SK-N-SH (cell line): ENCODE data around the gene MAP2K3. TPM values are rescaled to one million over a fixed set of nuclear protein-coding genes. Genes with fewer than 3 reads are reported as not detected.
A peak's percentile ranks its signal among the peaks of the same experiment; 100 is the strongest.

ENCODE experiments used
- CTCF ChIA-PET: fragments of 300-600, 350-600 bp; formaldehyde crosslinking; extraction: SDS; loops from one replicate; lab custom pipeline; 2021; lab: Yijun Ruan, JAX
- POLR2A ChIA-PET: fragments of 350-600 bp; sonication (Branson Sonifier 250); formaldehyde crosslinking; extraction: SDS; loops from one replicate; lab custom pipeline; 2020; ENCODE audit warnings: antibody characterized with exemption, inconsistent platforms; lab: Yijun Ruan, JAX
- DNase-seq: peaks from one replicate; pipeline ENCODE4 v3.0.0; 2012
- H2AFZ ChIP-seq: fragments of 200-600 bp; sonication (generic); 2 replicates; pipeline ENCODE4 v1.8.1; 2016; ENCODE audit warnings: antibody characterized with exemption, mild to moderate bottlenecking, low read depth
- H3F3A ChIP-seq: fragments of 200-600 bp; sonication (generic); replicated peaks from 2 replicates; pipeline ENCODE3; 2016; ENCODE audit warnings: antibody characterized with exemption, mild to moderate bottlenecking; ENCODE audit not compliant: insufficient read depth
- H3K27ac ChIP-seq, 2 experiments: fragments of 200-500 bp in 1 of 2; fragments of 200-600 bp in 1 of 2; sonication (Bioruptor generic) in 1 of 2; sonication (generic), shearing (Covaris generic) in 1 of 2; 2 replicates each; pipeline versions ENCODE4 v1.5.1 to v1.6.1; 2014 to 2016; ENCODE audit warnings: low read depth in 2 of 2, inconsistent platforms in 1 of 2, low read length in 1 of 2, mild to moderate bottlenecking in 1 of 2, mixed read lengths in 1 of 2
- H3K27me3 ChIP-seq: fragments of 200-600 bp; sonication (generic), shearing (Covaris generic); 2 replicates; pipeline ENCODE4 v1.6.1; 2016; ENCODE audit warnings: mixed run types; ENCODE audit not compliant: insufficient read depth
- H3K36me3 ChIP-seq, 2 experiments: fragments of 200-500 bp in 1 of 2; fragments of 200-600 bp in 1 of 2; sonication (Bioruptor generic) in 1 of 2; sonication (generic) in 1 of 2; replicated peaks in 1 of 2; 2 replicates each; pipeline versions ENCODE3 to v1.5.1; 2014 to 2016; ENCODE audit warnings: low read length in 1 of 2, mild to moderate bottlenecking in 1 of 2; ENCODE audit not compliant: insufficient read depth in 2 of 2, control insufficient read depth in 1 of 2
- H3K4me1 ChIP-seq, 2 experiments: fragments of 200-500 bp in 1 of 2; fragments of 200-600 bp in 1 of 2; sonication (Bioruptor generic) in 1 of 2; sonication (generic), shearing (Covaris generic) in 1 of 2; 2 replicates each; pipeline versions ENCODE4 v1.5.1 to v1.6.1; 2014 to 2016; ENCODE audit warnings: low read depth in 1 of 2, low read length in 1 of 2, mixed run types in 1 of 2; ENCODE audit not compliant: insufficient read depth in 2 of 2, control insufficient read depth in 1 of 2
- H3K4me2 ChIP-seq: fragments of 200-600 bp; sonication (generic), shearing (Covaris generic); 2 replicates; pipeline ENCODE4 v1.6.1; 2017; ENCODE audit warnings: mixed run types
- H3K4me3 ChIP-seq, 2 experiments: fragments of 200-500 bp in 1 of 2; fragments of 200-600 bp in 1 of 2; sonication (Bioruptor generic) in 1 of 2; sonication (generic), shearing (Covaris generic) in 1 of 2; 2 replicates each; pipeline versions ENCODE4 v1.5.1 to v1.8.1; 2014 to 2016; ENCODE audit warnings: low read depth in 2 of 2, inconsistent platforms in 1 of 2, low read length in 1 of 2, mild to moderate bottlenecking in 1 of 2, mixed read lengths in 1 of 2, moderate library complexity in 1 of 2
- H3K79me2 ChIP-seq: fragments of 200-600 bp; sonication (generic); 2 replicates; pipeline ENCODE4 v1.8.1; 2017; ENCODE audit warnings: mild to moderate bottlenecking; ENCODE audit not compliant: insufficient read depth
- H3K9ac ChIP-seq: fragments of 200-600 bp; sonication (generic); 2 replicates; pipeline ENCODE4 v1.6.1; 2017; ENCODE audit warnings: mixed run types
- H3K9me2 ChIP-seq: fragments of 200-600 bp; sonication (generic); 2 replicates; pipeline ENCODE4 v1.6.1; 2017; ENCODE audit warnings: mixed run types
- H3K9me3 ChIP-seq: fragments of 200-600 bp; sonication (generic); 2 replicates; pipeline ENCODE4 v1.6.1; 2017; ENCODE audit warnings: mixed run types, mild to moderate bottlenecking, moderate library complexity
- H4K20me1 ChIP-seq: fragments of 200-600 bp; sonication (generic); 2 replicates; pipeline ENCODE4 v1.6.1; 2017; ENCODE audit warnings: mild to moderate bottlenecking, mixed run types; ENCODE audit not compliant: insufficient read depth
- ELF1 ChIP-seq: IDR thresholded peaks from 2 replicates; pipeline ENCODE4 v1.4.0; 2012
- EZH2phosphoT487 ChIP-seq: fragments of 200-600 bp; sonication (generic); IDR thresholded peaks from 2 replicates; pipeline ENCODE4 v1.6.1; 2017; ENCODE audit warnings: low read depth, mixed run types, mild to moderate bottlenecking, antibody characterized with exemption, moderate library complexity, borderline replicate concordance
- GABPA ChIP-seq: IDR thresholded peaks from 2 replicates; pipeline ENCODE4 v1.4.0; 2012; ENCODE audit warnings: low read depth, mild to moderate bottlenecking
- JUND ChIP-seq: IDR thresholded peaks from 2 replicates; pipeline ENCODE4 v1.4.0; 2012
- MEF2A ChIP-seq: IDR thresholded peaks from 2 replicates; pipeline ENCODE4 v1.4.0; 2012; ENCODE audit warnings: low read depth, borderline replicate concordance
- MXI1 ChIP-seq: IDR thresholded peaks from 2 replicates; pipeline ENCODE4 v1.6.1; 2012; ENCODE audit warnings: mild to moderate bottlenecking, low read depth, low read length, improper control_type of control experiment
- NFIC ChIP-seq: IDR thresholded peaks from 2 replicates; pipeline ENCODE4 v1.4.0; 2012; ENCODE audit warnings: borderline replicate concordance
- PBX3 ChIP-seq: IDR thresholded peaks from 2 replicates; pipeline ENCODE4; 2012
- POLR2AphosphoS5 ChIP-seq: IDR thresholded peaks from 2 replicates; pipeline ENCODE4 v1.6.1; 2012; ENCODE audit warnings: low read depth, low read length
- RAD21 ChIP-seq: IDR thresholded peaks from 2 replicates; pipeline ENCODE4 v1.6.1; 2012; ENCODE audit warnings: mild to moderate bottlenecking, low read length
- RCOR1 ChIP-seq: fragments of 150-350 bp; IDR thresholded peaks from 2 replicates; pipeline ENCODE4 v1.6.1; 2017; ENCODE audit warnings: antibody characterized with exemption, low read length
- RFX5 ChIP-seq: IDR thresholded peaks from 2 replicates; pipeline ENCODE4 v1.6.1; 2012; ENCODE audit warnings: mild to moderate bottlenecking, improper control_type of control experiment, low read length
- WGBS: methylation state at CpG from one replicate; pipeline ENCODE4 v1.1.6; 2017; ENCODE audit warnings: low lambda C conversion rate; 5-methylcytosine and 5-hydroxymethylcytosine counted together
- polyA plus RNA-seq, 3 experiments: library from polyadenylated mRNA; depleted of rRNA; stranded (reverse); fragments of >200 nt; gene quantifications; 2 replicates each; pipeline ENCODE4 v1.2.3, GENCODE V29; 2012
- TF ChIP-seq, protein P1 (sequence below): IDR thresholded peaks from 2 replicates; pipeline ENCODE4 v1.4.0; 2012; ENCODE audit warnings: low read depth
- TF ChIP-seq, protein P2 (sequence below): IDR thresholded peaks from 2 replicates; pipeline ENCODE4 v1.6.1; 2012; ENCODE audit warnings: mild to moderate bottlenecking, low read depth, low read length, moderate library complexity
- TF ChIP-seq, protein P3 (sequence below): fragments of 150-350 bp; IDR thresholded peaks from 2 replicates; pipeline ENCODE4 v1.6.1; 2017; ENCODE audit warnings: antibody characterized with exemption, low read length, low read depth, borderline replicate concordance

Gene MAP2K3
- polyA plus RNA-seq, 1 of the 3 experiments (the other 2 are of a cell fraction) = 30.0 TPM

DNA sequence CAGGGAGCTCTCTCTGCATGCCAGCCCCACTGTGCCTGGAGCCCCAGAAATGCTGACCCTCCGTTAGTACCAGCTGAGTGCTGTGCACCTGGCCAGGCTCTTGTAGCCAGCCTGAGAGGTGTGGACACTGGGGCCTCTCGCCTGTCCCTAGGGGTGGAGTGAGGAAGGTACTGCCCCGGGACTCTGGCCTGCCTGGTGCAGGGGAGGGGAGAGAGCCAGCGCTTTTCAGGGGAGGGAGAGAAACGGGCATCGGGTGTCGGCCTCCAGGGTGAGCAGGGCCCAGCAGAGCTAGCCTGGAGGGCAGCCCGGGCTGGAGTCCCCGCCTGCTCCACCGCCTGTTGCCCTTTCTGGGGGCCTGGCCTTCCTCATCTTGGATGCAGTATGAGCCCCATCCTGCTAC lies 13.1 kb downstream of the MAP2K3 start:
- no peaks in the 10 kb centered on the region for H3F3A ChIP-seq
- WGBS = 35% methylated on average over 10 of the region's 10 CpGs
- peaks cover 84% of the 10 kb centered on the region for H4K20me1 ChIP-seq
- peak; percentile 35 for DNase-seq
- H3K79me2 ChIP-seq = peaks cover 68% of the 10 kb centered on the region
- no peak overlapping the region for H3K4me2 ChIP-seq
- no peak overlapping the region for H3K27ac ChIP-seq
- TF ChIP-seq EZH2phosphoT487 (no peak), ELF1 (no peak), RAD21 (no peak)
- TF ChIP-seq, protein P1, sequence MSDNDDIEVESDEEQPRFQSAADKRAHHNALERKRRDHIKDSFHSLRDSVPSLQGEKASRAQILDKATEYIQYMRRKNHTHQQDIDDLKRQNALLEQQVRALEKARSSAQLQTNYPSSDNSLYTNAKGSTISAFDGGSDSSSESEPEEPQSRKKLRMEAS = no peak
- TF ChIP-seq, protein P2, sequence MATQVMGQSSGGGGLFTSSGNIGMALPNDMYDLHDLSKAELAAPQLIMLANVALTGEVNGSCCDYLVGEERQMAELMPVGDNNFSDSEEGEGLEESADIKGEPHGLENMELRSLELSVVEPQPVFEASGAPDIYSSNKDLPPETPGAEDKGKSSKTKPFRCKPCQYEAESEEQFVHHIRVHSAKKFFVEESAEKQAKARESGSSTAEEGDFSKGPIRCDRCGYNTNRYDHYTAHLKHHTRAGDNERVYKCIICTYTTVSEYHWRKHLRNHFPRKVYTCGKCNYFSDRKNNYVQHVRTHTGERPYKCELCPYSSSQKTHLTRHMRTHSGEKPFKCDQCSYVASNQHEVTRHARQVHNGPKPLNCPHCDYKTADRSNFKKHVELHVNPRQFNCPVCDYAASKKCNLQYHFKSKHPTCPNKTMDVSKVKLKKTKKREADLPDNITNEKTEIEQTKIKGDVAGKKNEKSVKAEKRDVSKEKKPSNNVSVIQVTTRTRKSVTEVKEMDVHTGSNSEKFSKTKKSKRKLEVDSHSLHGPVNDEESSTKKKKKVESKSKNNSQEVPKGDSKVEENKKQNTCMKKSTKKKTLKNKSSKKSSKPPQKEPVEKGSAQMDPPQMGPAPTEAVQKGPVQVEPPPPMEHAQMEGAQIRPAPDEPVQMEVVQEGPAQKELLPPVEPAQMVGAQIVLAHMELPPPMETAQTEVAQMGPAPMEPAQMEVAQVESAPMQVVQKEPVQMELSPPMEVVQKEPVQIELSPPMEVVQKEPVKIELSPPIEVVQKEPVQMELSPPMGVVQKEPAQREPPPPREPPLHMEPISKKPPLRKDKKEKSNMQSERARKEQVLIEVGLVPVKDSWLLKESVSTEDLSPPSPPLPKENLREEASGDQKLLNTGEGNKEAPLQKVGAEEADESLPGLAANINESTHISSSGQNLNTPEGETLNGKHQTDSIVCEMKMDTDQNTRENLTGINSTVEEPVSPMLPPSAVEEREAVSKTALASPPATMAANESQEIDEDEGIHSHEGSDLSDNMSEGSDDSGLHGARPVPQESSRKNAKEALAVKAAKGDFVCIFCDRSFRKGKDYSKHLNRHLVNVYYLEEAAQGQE = no peak
- TF ChIP-seq, all 33 proteins: peak for 0
- H3K4me3 ChIP-seq = no peak overlapping the region
- H3K27me3 ChIP-seq = peaks cover 10% of the 10 kb centered on the region; the same call in 1 of the 2 replicates
- no peak overlapping the region for H3K9ac ChIP-seq
- H3K36me3 ChIP-seq = peaks cover 3 to 22% of the 10 kb centered on the region in 2 experiments
- CTCF ChIA-PET = interaction anchor here (0.9 kb wide), 1 partner anchor 18 kb away, joined by 3 read pairs; no protein-coding TSS in a partner anchor
- H2AFZ ChIP-seq = no peak overlapping the region
- H3K4me1 ChIP-seq = peaks cover 0 to 57% of the 10 kb centered on the region in 2 experiments; a peak in 1 of 4 replicates
- H3K9me2 ChIP-seq = no peaks in the 10 kb centered on the region
- POLR2A ChIA-PET = no interaction called here
- no peaks in the 10 kb centered on the region for H3K9me3 ChIP-seq

GRCh38 chr17:21298056-21298982 lies 13.8 kb downstream of the MAP2K3 start:
- Histone ChIP-seq H3K27me3 (peaks cover 10% of the 10 kb centered on the region; the same call in 1 of the 2 replicates), H3F3A (no peaks in the 10 kb centered on the region), H3K4me3 (no peak overlapping the region), H3K36me3 (peaks cover 3 to 28% of the 10 kb centered on the region in 2 experiments), H3K9me2 (no peaks in the 10 kb centered on the region), H3K4me1 (peaks cover 0 to 60% of the 10 kb centered on the region in 2 experiments; a peak in 1 of 4 replicates), H4K20me1 (peaks cover 84% of the 10 kb centered on the region), H3K79me2 (peaks cover 63% of the 10 kb centered on the region), H3K9me3 (no peaks in the 10 kb centered on the region), H3K9ac (no peak overlapping the region), H3K4me2 (no peak overlapping the region), H3K27ac (no peak overlapping the region), H2AFZ (no peak overlapping the region)
- TF ChIP-seq PBX3 (no peak), RAD21 (no peak), MEF2A (no peak), RFX5 (no peak), JUND (no peak), GABPA (no peak), MXI1 (no peak), NFIC (no peak), RCOR1 (no peak), POLR2AphosphoS5 (no peak)
- TF ChIP-seq, protein P3, sequence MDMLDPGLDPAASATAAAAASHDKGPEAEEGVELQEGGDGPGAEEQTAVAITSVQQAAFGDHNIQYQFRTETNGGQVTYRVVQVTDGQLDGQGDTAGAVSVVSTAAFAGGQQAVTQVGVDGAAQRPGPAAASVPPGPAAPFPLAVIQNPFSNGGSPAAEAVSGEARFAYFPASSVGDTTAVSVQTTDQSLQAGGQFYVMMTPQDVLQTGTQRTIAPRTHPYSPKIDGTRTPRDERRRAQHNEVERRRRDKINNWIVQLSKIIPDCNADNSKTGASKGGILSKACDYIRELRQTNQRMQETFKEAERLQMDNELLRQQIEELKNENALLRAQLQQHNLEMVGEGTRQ = no peak
- TF ChIP-seq, protein P1 = no peak
- no peak for DNase-seq
- ChIA-PET POLR2A (no interaction called here), CTCF (interaction anchor here (0.8 to 5.0 kb wide), 4 partner anchors 19 to 213 kb away, joined by 3 to 22 read pairs (median 4); no protein-coding TSS in a partner anchor)
- 50% methylated on average over 21 of the region's 22 CpGs for WGBS
